Neural progenitor cell (in vitro differentiated cells): ENCODE results near the gene HLA-C.

Source experiments
- CTCF ChIP-seq: fragments of 200-600 bp; sonication (generic); IDR thresholded peaks from 2 replicates; pipeline ENCODE4 v1.5.1; 2017; ENCODE audit warnings: antibody characterized with exemption, mild to moderate bottlenecking
- EZH2 ChIP-seq: fragments of 200-600 bp; sonication (generic); IDR thresholded peaks from 2 replicates; pipeline ENCODE4 v1.6.1; 2017; ENCODE audit warnings: antibody characterized with exemption, mild to moderate bottlenecking, moderate library complexity

GRCh38 chr6:31267651-31268368 lies 4.1 kb downstream of the HLA-C start:
- TF ChIP-seq EZH2 (no peak), CTCF (no peak)
